SK-N-SH treated with all-trans-retinoic acid at 6 μM for 48 hours (cell line): Measurements from ENCODE around the gene CUBN.

ENCODE experiments used
- ATAC-seq: fragments of 200-7000 bp; cut with Tn5 transposase; 3 replicates; pipeline ENCODE4 v1.9.1; 2020; ENCODE audit warnings: mild to moderate bottlenecking, moderate library complexity
- ARNTL ChIP-seq: fragments of 450-650 bp; formaldehyde crosslinking; IDR thresholded peaks from 2 replicates; pipeline ENCODE4 v1.5.0; 2020; ENCODE audit warnings: low read depth, mild to moderate bottlenecking, moderate library complexity, borderline replicate concordance
- BACH2 ChIP-seq: fragments of 250-450 bp; sonication (Bioruptor Pico); IDR thresholded peaks from 2 replicates; pipeline ENCODE4 v1.9.0; 2021; ENCODE audit warnings: mild to moderate bottlenecking, borderline replicate concordance
- CREB5 ChIP-seq: fragments of 250-450 bp; sonication (Bioruptor Pico); IDR thresholded peaks from 2 replicates; pipeline ENCODE4 v1.5.1; 2020; ENCODE audit warnings: low read depth, mild to moderate bottlenecking, moderate library complexity
- ESRRG ChIP-seq: fragments of 250-450 bp; sonication (Bioruptor Pico); IDR thresholded peaks from 2 replicates; pipeline ENCODE4 v1.6.1; 2021; ENCODE audit warnings: mild to moderate bottlenecking
- ISL1 ChIP-seq: fragments of 250-450 bp; sonication (Bioruptor Pico); IDR thresholded peaks from 2 replicates; pipeline ENCODE4 v2.1.2; 2022; ENCODE audit warnings: mild to moderate bottlenecking, moderate library complexity
- OSR1 ChIP-seq: fragments of 250-450 bp; sonication (Bioruptor Pico); IDR thresholded peaks from 2 replicates; pipeline ENCODE4 v1.8.0; 2022; ENCODE audit warnings: moderate library complexity, mild to moderate bottlenecking, inconsistent platforms
- PATZ1 ChIP-seq: fragments of 250-450 bp; sonication (Bioruptor Pico); IDR thresholded peaks from 2 replicates; pipeline ENCODE4 v1.8.0; 2020; ENCODE audit warnings: mild to moderate bottlenecking, moderate library complexity, borderline replicate concordance
- PPARA ChIP-seq: fragments of 250-450 bp; sonication (Bioruptor Pico); IDR thresholded peaks from 2 replicates; pipeline ENCODE4 v1.5.0; 2020; ENCODE audit warnings: mild to moderate bottlenecking, borderline replicate concordance
- RARB ChIP-seq: fragments of 250-450 bp; sonication (Bioruptor Pico); IDR thresholded peaks from 2 replicates; pipeline ENCODE4 v1.8.0; 2021; ENCODE audit warnings: mild to moderate bottlenecking, moderate library complexity
- SNAI2 ChIP-seq: fragments of 250-450 bp; sonication (Bioruptor Pico); IDR thresholded peaks from 2 replicates; pipeline ENCODE4 v1.5.0; 2020; ENCODE audit warnings: mild to moderate bottlenecking, moderate library complexity
- TCF4 ChIP-seq: fragments of 250-450 bp; sonication (Bioruptor Pico); IDR thresholded peaks from 2 replicates; pipeline ENCODE4 v1.8.0; 2021; ENCODE audit warnings: mild to moderate bottlenecking, moderate library complexity, borderline replicate concordance
- TOX ChIP-seq: fragments of 250-450 bp; sonication (Bioruptor Pico); IDR thresholded peaks from 2 replicates; pipeline ENCODE4 v1.8.0; 2021; ENCODE audit warnings: mild to moderate bottlenecking, moderate library complexity, borderline replicate concordance
- TSHZ2 ChIP-seq: fragments of 250-450 bp; sonication (Bioruptor Pico); IDR thresholded peaks from 2 replicates; pipeline ENCODE4 v1.5.0; 2020; ENCODE audit warnings: mild to moderate bottlenecking, moderate library complexity
- ZC3H10 ChIP-seq: fragments of 250-450 bp; sonication (Bioruptor Pico); IDR thresholded peaks from 2 replicates; pipeline ENCODE4 v1.5.1; 2021; ENCODE audit warnings: mild to moderate bottlenecking, moderate library complexity
- ZFP3 ChIP-seq: fragments of 250-450 bp; sonication (Bioruptor Pico); IDR thresholded peaks from 2 replicates; pipeline ENCODE4 v1.5.0; 2020; ENCODE audit warnings: mild to moderate bottlenecking, moderate library complexity
- ZFP30 ChIP-seq: fragments of 450-650 bp; formaldehyde crosslinking; IDR thresholded peaks from 2 replicates; pipeline ENCODE4 v1.5.0; 2022; ENCODE audit warnings: mild to moderate bottlenecking, moderate library complexity
- ZNF565 ChIP-seq: fragments of 450-650 bp; formaldehyde crosslinking; conservative IDR thresholded peaks from 2 replicates; pipeline ENCODE4 v1.5.0; 2020; ENCODE audit warnings: low read depth, mild to moderate bottlenecking, moderate library complexity
- ZNF70 ChIP-seq: fragments of 450-650 bp; formaldehyde crosslinking; IDR thresholded peaks from 2 replicates; pipeline ENCODE4 v1.5.0; 2020; ENCODE audit warnings: mild to moderate bottlenecking, moderate library complexity
- ZNF8 ChIP-seq: fragments of 450-650 bp; formaldehyde crosslinking; IDR thresholded peaks from 2 replicates; pipeline ENCODE4 v1.5.0; 2020; ENCODE audit warnings: mild to moderate bottlenecking, moderate library complexity

The CUBN gene

GRCh38 chr10:17177014-17177413 lies 47.4 kb upstream of the CUBN start (continued):
- TF ChIP-seq PATZ1 (CRISPR knock-in tag) (no peak), ZNF8 (CRISPR knock-in tag) (no peak), TOX (CRISPR knock-in tag) (no peak), TCF4 (no peak), OSR1 (CRISPR knock-in tag) (no peak), ZFP30 (CRISPR knock-in tag) (no peak), BACH2 (no peak), ZNF565 (CRISPR knock-in tag) (no peak), ZNF70 (CRISPR knock-in tag) (no peak), ESRRG (no peak)

- no peak for ATAC-seq
- TF ChIP-seq ARNTL (CRISPR knock-in tag) (no peak), PATZ1 (CRISPR knock-in tag) (no peak), BACH2 (no peak), PPARA (no peak), TCF4 (no peak), TSHZ2 (CRISPR knock-in tag) (no peak), ZNF8 (CRISPR knock-in tag) (no peak), RARB (CRISPR knock-in tag) (no peak), ZNF565 (CRISPR knock-in tag) (no peak), OSR1 (CRISPR knock-in tag) (no peak)
Observed at GRCh38 chr10:17176091-17176490, 46.5 kb upstream of the CUBN start.

- peak; percentile 51 for ATAC-seq
- TF ChIP-seq TSHZ2 (CRISPR knock-in tag) (no peak), SNAI2 (CRISPR knock-in tag) (no peak), PPARA (no peak), ESRRG (no peak), TCF4 (no peak), CREB5 (CRISPR knock-in tag) (no peak), ZC3H10 (CRISPR knock-in tag) (no peak), ZFP3 (CRISPR knock-in tag) (no peak), OSR1 (CRISPR knock-in tag) (no peak), ZNF8 (CRISPR knock-in tag) (no peak), ZFP30 (CRISPR knock-in tag) (no peak), ISL1 (CRISPR knock-in tag) (no peak)
- TF ChIP-seq, all 23 proteins: peak for 0
Observed at GRCh38 chr10:17175551-17175950, 45.9 kb upstream of the CUBN start.
